HG03066 (cell line): ENCODE results near the gene FNDC11.

Source experiments
- ATAC-seq: cut with Tn5 transposase; IDR thresholded peaks from one replicate; pipeline ENCODE4 v1.9.1; 2021; ENCODE audit warnings: low read depth; ENCODE audit not compliant: unreplicated experiment

FNDC11 gene

GRCh38 chr20:63539092-63539430 lies 14.9 kb upstream of the FNDC11 start:
- ATAC-seq, result no peak

- ATAC-seq, result no peak
Observed at GRCh38 chr20:63539441-63540370, 14.3 kb upstream of the FNDC11 start.

- ATAC-seq, result no peak
Observed at GRCh38 chr20:63540417-63541186, 13.4 kb upstream of the FNDC11 start.

GRCh38 chr20:63541371-63541770 lies 12.6 kb upstream of the FNDC11 start:
- ATAC-seq, result no peak

GRCh38 chr20:63542031-63542559 lies 11.9 kb upstream of the FNDC11 start:
- no peak for ATAC-seq

- ATAC-seq, result no peak
Observed at GRCh38 chr20:63542696-63543095, 11.3 kb upstream of the FNDC11 start.

GRCh38 chr20:63543131-63543530 lies 10.8 kb upstream of the FNDC11 start:
- ATAC-seq, result no peak

- no peak for ATAC-seq
Observed at GRCh38 chr20:63543733-63544132, 10.2 kb upstream of the FNDC11 start.

GRCh38 chr20:63544241-63544957 lies 9.6 kb upstream of the FNDC11 start:
- ATAC-seq, result no peak

GRCh38 chr20:63544958-63545516 lies 8.9 kb upstream of the FNDC11 start:
- ATAC-seq, result no peak

- no peak for ATAC-seq
Observed at GRCh38 chr20:63545814-63546213, 8.1 kb upstream of the FNDC11 start.

GRCh38 chr20:63546256-63546955 lies 7.6 kb upstream of the FNDC11 start:
- no peak for ATAC-seq

GRCh38 chr20:63546956-63547724 lies 6.8 kb upstream of the FNDC11 start:
- ATAC-seq, result no peak

GRCh38 chr20:63547725-63548480 lies 6.1 kb upstream of the FNDC11 start, which contains the start of gene SRMS:
TSS of gene SRMS (minus strand) at chr20:63547749. CDS start at chr20:63547463, 286 bp downstream.
- ATAC-seq, result no peak

GRCh38 chr20:63548542-63548941 lies 5.4 kb upstream of the FNDC11 start:
- ATAC-seq, result no peak

GRCh38 chr20:63549019-63549418 lies 4.9 kb upstream of the FNDC11 start:
- ATAC-seq, result no peak

GRCh38 chr20:63549679-63550282 lies 4.2 kb upstream of the FNDC11 start:
- no peak for ATAC-seq

- no peak for ATAC-seq
Observed at GRCh38 chr20:63551068-63551467, 2.9 kb upstream of the FNDC11 start.
